Suprapubic skin (tissue), 4 donors: Measurements from ENCODE around the gene HPSE2. TPM values are rescaled to one million over a fixed set of nuclear protein-coding genes. Genes with fewer than 3 reads are reported as not detected.
"Not testable (repeated sequence)": the region's sequence is repeated elsewhere in the genome, so short reads cannot be mapped to it uniquely, and the experiment has no call there.

ENCODE experiments used
- DNase-seq, 2 donors: peaks; one replicate each; pipeline ENCODE4 v3.0.0-alpha.2; 2019; ENCODE audit warnings: low spot score in 2 of 2
- H3K27ac ChIP-seq: fragments of 200-600 bp; sonication (generic); one replicate; pipeline ENCODE4 v1.5.1; 2019
- H3K27me3 ChIP-seq: fragments of 200-600 bp; sonication (generic); one replicate; pipeline ENCODE4 v1.5.1; 2019
- H3K36me3 ChIP-seq: fragments of 200-600 bp; sonication (generic); one replicate; pipeline ENCODE4 v1.5.1; 2019
- H3K4me1 ChIP-seq: fragments of 200-600 bp; sonication (generic); one replicate; pipeline ENCODE4 v1.5.1; 2019
- H3K4me3 ChIP-seq: fragments of 200-600 bp; sonication (generic); one replicate; pipeline ENCODE4 v1.5.1; 2019; ENCODE audit warnings: mild to moderate bottlenecking
- H3K9me3 ChIP-seq: fragments of 200-600 bp; sonication (generic); one replicate; pipeline ENCODE4 v1.5.1; 2019
- EP300 ChIP-seq: sonication (generic); formaldehyde crosslinking; IDR thresholded peaks from one replicate; pipeline ENCODE4 v1.6.1; 2017; ENCODE audit warnings: antibody characterized with exemption
- POLR2A ChIP-seq, 2 donors: fragments of 450-650 bp; IDR thresholded peaks; one replicate each; pipeline ENCODE4 v1.6.1; 2017; ENCODE audit warnings: antibody characterized with exemption in 2 of 2, mild to moderate bottlenecking in 2 of 2, moderate library complexity in 2 of 2
- POLR2AphosphoS5 ChIP-seq, 3 donors: sonication (generic); formaldehyde crosslinking; IDR thresholded peaks; one replicate each; pipeline ENCODE4 v1.6.1; 2017; ENCODE audit warnings: antibody characterized with exemption in 3 of 3
- WGBS: methylation state at CpG from one replicate; pipeline ENCODE4 v1.1.5; 2018; 5-methylcytosine and 5-hydroxymethylcytosine counted together
- total RNA-seq, 4 donors: library from RNA; depleted of rRNA; stranded (reverse); fragments of >200 nt; gene quantifications; one replicate each; pipeline ENCODE4 v1.1.0, GENCODE V29; 2016
- TF ChIP-seq, protein P1 (sequence below), 2 donors: fragments of 200-600 bp in 1 of 2; fragments of 450-650 bp in 1 of 2; sonication (generic) in 1 of 2; IDR thresholded peaks; one replicate each; pipeline ENCODE4 v1.5.1; 2016 to 2019; ENCODE audit warnings: antibody characterized with exemption in 2 of 2, mild to moderate bottlenecking in 1 of 2, moderate library complexity in 1 of 2

Gene HPSE2
- total RNA-seq, 4 donors from 2014 or later = 0.95 to 1.3 (median 0.99) TPM

GRCh38 chr10:98563811-98564210, 671.8 kb downstream of the HPSE2 start:
- Histone ChIP-seq H3K4me1 (no peaks in the 10 kb centered on the region), H3K27ac (no peak overlapping the region), H3K4me3 (no peak overlapping the region), H3K9me3 (no peaks in the 10 kb centered on the region), H3K27me3 (no peaks in the 10 kb centered on the region), H3K36me3 (no peaks in the 10 kb centered on the region)
- TF ChIP-seq POLR2A (IDR thresholded peaks at IDR 0.05) (no peak), POLR2AphosphoS5 (IDR thresholded peaks at IDR 0.05) (no peak)
- DNase-seq = no peak
- WGBS = 46% methylated on average over 2 of the region's 2 CpGs

GRCh38 chr10:98560565-98560964, 675.1 kb downstream of the HPSE2 start:
- DNase-seq = no peak
- TF ChIP-seq POLR2AphosphoS5 (IDR thresholded peaks at IDR 0.05) = no peak
- no peak for TF ChIP-seq POLR2A (IDR thresholded peaks at IDR 0.05)
- TF ChIP-seq, protein P1, sequence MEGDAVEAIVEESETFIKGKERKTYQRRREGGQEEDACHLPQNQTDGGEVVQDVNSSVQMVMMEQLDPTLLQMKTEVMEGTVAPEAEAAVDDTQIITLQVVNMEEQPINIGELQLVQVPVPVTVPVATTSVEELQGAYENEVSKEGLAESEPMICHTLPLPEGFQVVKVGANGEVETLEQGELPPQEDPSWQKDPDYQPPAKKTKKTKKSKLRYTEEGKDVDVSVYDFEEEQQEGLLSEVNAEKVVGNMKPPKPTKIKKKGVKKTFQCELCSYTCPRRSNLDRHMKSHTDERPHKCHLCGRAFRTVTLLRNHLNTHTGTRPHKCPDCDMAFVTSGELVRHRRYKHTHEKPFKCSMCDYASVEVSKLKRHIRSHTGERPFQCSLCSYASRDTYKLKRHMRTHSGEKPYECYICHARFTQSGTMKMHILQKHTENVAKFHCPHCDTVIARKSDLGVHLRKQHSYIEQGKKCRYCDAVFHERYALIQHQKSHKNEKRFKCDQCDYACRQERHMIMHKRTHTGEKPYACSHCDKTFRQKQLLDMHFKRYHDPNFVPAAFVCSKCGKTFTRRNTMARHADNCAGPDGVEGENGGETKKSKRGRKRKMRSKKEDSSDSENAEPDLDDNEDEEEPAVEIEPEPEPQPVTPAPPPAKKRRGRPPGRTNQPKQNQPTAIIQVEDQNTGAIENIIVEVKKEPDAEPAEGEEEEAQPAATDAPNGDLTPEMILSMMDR (IDR thresholded peaks at IDR 0.05) = no peak
- TF ChIP-seq EP300 = no peak
- 84% methylated on average over 2 of the region's 2 CpGs for WGBS
- Histone ChIP-seq H3K4me1 (no peaks in the 10 kb centered on the region), H3K9me3 (no peaks in the 10 kb centered on the region), H3K27ac (no peak overlapping the region), H3K27me3 (no peaks in the 10 kb centered on the region), H3K36me3 (no peaks in the 10 kb centered on the region), H3K4me3 (no peak overlapping the region)

DNA sequence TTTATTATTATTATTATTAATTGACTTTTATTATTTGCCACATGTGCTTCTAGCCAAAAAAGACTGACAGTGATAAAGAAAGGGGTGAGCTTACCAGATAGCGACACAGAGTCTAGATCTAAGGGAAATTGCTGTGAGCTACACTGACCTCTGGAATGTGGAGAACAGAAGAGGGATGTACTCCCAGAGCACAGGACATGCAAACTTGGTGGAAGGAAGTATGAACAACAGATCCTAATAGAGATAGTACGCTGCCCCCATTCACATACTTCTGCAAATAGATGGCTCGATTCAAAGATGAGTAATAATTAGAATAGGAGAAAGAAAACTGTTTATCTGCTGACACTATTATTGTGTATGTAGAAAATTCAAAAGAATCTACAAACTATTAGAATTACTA, 679.6 kb downstream of the HPSE2 start:
- no peaks in the 10 kb centered on the region for H3K27me3 ChIP-seq
- TF ChIP-seq, protein P1 (IDR thresholded peaks at IDR 0.05) = no peak
- no peak for TF ChIP-seq POLR2A (IDR thresholded peaks at IDR 0.05)
- no peak for TF ChIP-seq EP300
- TF ChIP-seq POLR2AphosphoS5 (IDR thresholded peaks at IDR 0.05) = no peak

DNA sequence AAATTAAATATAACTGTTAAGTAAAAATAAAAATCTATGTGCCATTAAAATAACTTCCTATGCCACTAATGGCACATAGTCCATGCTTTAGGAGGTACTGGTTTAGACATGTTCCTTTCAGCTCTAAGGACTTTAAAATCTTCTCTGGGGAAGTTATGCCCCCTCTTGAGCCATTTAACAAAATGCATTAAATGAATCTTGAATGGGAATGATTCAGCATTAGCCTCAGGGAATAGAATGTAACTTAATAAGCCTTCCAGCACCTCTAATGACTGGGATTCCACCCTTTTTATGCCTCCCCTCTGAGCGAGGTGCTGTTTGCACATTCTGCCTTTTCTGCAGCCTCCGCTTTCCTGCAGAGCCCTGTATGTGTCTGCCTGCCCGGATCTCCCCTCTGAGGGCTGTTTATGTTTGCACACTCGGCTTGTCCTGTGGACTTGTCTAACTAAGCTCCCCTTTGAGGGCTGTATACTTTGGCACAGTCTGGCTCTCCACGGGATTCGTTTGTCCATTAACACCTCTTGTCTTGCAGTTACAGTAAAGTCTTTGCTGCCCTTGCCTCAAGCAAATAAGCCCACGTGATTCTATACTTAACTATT, 680.5 kb downstream of the HPSE2 start:
- H3K9me3 ChIP-seq = no peaks in the 10 kb centered on the region
- H3K4me3 ChIP-seq = no peak overlapping the region
- no peak for DNase-seq
- H3K27me3 ChIP-seq = no peaks in the 10 kb centered on the region
- TF ChIP-seq, protein P1 (IDR thresholded peaks at IDR 0.05) = no peak
- TF ChIP-seq EP300 (no peak), POLR2AphosphoS5 (IDR thresholded peaks at IDR 0.05) (no peak), POLR2A (IDR thresholded peaks at IDR 0.05) (no peak)
- H3K4me1 ChIP-seq = no peaks in the 10 kb centered on the region
- no peak overlapping the region for H3K27ac ChIP-seq
- 38% methylated on average over 7 of the region's 7 CpGs for WGBS
- H3K36me3 ChIP-seq = no peaks in the 10 kb centered on the region

More for the DNA sequence above, 679.6 kb downstream of the HPSE2 start:
- H3K4me3 ChIP-seq = no peak overlapping the region
- 72% methylated on average over 3 of the region's 3 CpGs for WGBS
- no peak for DNase-seq
- H3K4me1 ChIP-seq = no peaks in the 10 kb centered on the region
- H3K27ac ChIP-seq = no peak overlapping the region
- H3K36me3 ChIP-seq = no peaks in the 10 kb centered on the region
- H3K9me3 ChIP-seq = no peaks in the 10 kb centered on the region

GRCh38 chr10:98541561-98541960, 694.1 kb downstream of the HPSE2 start:
- not testable (repeated sequence) for H3K36me3 ChIP-seq, H3K4me1 ChIP-seq, H3K27me3 ChIP-seq, H3K4me3 ChIP-seq, H3K9me3 ChIP-seq, DNase-seq, H3K27ac ChIP-seq
- 66% methylated on average over 6 of the region's 7 CpGs for WGBS

GRCh38 chr10:98539578-98539977, 696.1 kb downstream of the HPSE2 start:
- TF ChIP-seq POLR2AphosphoS5 (IDR thresholded peaks at IDR 0.05) (no peak), EP300 (no peak), POLR2A (IDR thresholded peaks at IDR 0.05) (no peak)
- TF ChIP-seq, protein P1 (IDR thresholded peaks at IDR 0.05) = no peak
- Histone ChIP-seq H3K27ac (no peak overlapping the region), H3K4me3 (no peak overlapping the region), H3K36me3 (no peaks in the 10 kb centered on the region), H3K4me1 (no peaks in the 10 kb centered on the region), H3K9me3 (no peaks in the 10 kb centered on the region), H3K27me3 (no peaks in the 10 kb centered on the region)
- 80% methylated on average over 1 of the region's 1 CpG for WGBS
- DNase-seq = no peak
